Measurements from ENCODE around the gene JMJD8. TPM values are rescaled to one million over a fixed set of nuclear protein-coding genes. Genes with fewer than 3 reads are reported as not detected.

JMJD8 gene
- total RNA-seq, 1 donor from 2014 or later = 50.0 TPM

Other genes with a start within 250 kb of the JMJD8 start
- gene CAPN15, start 156.6 kb downstream of the JMJD8 start, total RNA-seq = 37.6 TPM
- 9.4 TPM for gene PRR35, start 123.9 kb downstream of the JMJD8 start, total RNA-seq
- gene NHLRC4, start 117.3 kb downstream of the JMJD8 start, total RNA-seq = 18.0 TPM
- gene PIGQ, start 114.4 kb downstream of the JMJD8 start, total RNA-seq = 76.1 TPM
- gene RAB40C, start 94.3 kb downstream of the JMJD8 start, total RNA-seq = 24.2 TPM
- gene WFIKKN1, start 53.3 kb downstream of the JMJD8 start, total RNA-seq = 1.8 TPM
- 91.8 TPM for gene METTL26, start 48.0 kb downstream of the JMJD8 start, total RNA-seq
- 23.1 TPM for gene MCRIP2, start 42.5 kb downstream of the JMJD8 start, total RNA-seq
- gene WDR90, start 35.0 kb downstream of the JMJD8 start, total RNA-seq = 48.3 TPM
- gene RHOT2, start 16.2 kb downstream of the JMJD8 start, total RNA-seq = 84.5 TPM
- gene RHBDL1, start 8.7 kb downstream of the JMJD8 start, total RNA-seq = 2.6 TPM
- gene STUB1, start 3.9 kb downstream of the JMJD8 start, total RNA-seq = 71.7 TPM
- 13.3 TPM for gene WDR24, start 6.1 kb upstream of the JMJD8 start, total RNA-seq
- 0.93 TPM for gene FBXL16, start 21.5 kb upstream of the JMJD8 start, total RNA-seq
- gene METRN, start 30.8 kb upstream of the JMJD8 start, total RNA-seq = 21.3 TPM
- gene ANTKMT, start 36.8 kb upstream of the JMJD8 start, total RNA-seq = 19.9 TPM
- 0.93 TPM for gene CCDC78, start 42.1 kb upstream of the JMJD8 start, total RNA-seq
- 4.5 TPM for gene HAGHL, start 42.8 kb upstream of the JMJD8 start, total RNA-seq
- 47.6 TPM for gene CIAO3, start 56.7 kb upstream of the JMJD8 start, total RNA-seq
- 11.8 TPM for gene MSLN, start 76.4 kb upstream of the JMJD8 start, total RNA-seq
- 17.9 TPM for gene RPUSD1, start 104.0 kb upstream of the JMJD8 start, total RNA-seq
- 25.5 TPM for gene CHTF18, start 104.3 kb upstream of the JMJD8 start, total RNA-seq
- not detected for gene GNG13, start 116.4 kb upstream of the JMJD8 start, total RNA-seq

Measured in metanephros (tissue), 1 donor.